GM21515 (cell line): ENCODE data around the gene HEATR5B.

Experiments
- ATAC-seq: cut with Tn5 transposase; IDR thresholded peaks from one replicate; pipeline ENCODE4 v1.9.1; 2021; ENCODE audit not compliant: unreplicated experiment

The HEATR5B gene

DNA sequence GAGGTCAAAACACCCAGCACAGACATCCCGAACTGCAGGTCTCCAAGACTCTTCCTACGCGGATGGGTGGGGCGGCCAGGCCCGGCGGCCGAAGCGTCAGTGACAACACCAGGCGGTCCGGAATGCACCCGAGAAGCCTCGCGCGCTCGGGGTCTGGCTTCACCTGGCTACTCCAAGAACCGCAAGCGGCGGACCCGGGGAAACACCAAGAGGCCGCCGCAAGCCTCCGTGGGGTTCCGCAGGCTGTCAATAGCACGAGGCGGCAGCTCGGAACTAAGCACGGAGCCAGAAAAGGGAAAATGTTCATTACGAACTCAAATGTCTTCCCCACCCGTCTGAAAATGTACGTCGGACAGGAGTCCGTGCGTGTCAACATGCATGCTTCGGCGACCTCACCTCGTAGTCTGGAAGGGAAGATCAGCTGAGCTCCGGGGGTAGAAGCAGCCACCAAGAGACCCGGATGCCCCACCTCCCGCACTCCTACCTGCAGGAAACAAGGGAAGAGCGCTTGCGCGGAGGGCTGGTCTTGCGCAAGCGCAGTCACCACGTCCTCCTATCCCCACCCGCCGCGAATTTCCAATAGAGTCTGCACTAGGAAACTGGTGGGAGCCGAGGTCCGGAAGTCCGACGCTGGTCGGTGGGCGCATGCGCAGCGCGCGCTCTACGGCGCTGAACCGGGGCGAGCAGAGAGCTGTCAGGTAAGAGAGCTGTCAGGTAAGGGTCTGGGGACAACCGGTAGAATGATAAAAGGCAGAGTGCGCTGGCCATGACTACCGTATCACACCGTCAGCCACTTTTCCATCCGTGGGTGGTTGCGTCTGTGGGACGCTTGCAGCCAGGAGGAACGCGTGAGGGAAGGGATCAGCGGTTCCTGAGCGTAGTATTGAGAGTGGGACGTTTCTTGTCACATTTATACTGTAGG lies at the start of gene HEATR5B, which contains the start of gene GPATCH11:
TSS of gene HEATR5B (minus strand) at position 500 of the 922 bp plus-strand sequence. CDS start 958 bp downstream, outside the sequence.
TSS of gene GPATCH11 (plus strand) at position 646 of the 922 bp plus-strand sequence. CDS start 3,864 bp downstream, outside the sequence.
- peak; percentile 75 for ATAC-seq

DNA sequence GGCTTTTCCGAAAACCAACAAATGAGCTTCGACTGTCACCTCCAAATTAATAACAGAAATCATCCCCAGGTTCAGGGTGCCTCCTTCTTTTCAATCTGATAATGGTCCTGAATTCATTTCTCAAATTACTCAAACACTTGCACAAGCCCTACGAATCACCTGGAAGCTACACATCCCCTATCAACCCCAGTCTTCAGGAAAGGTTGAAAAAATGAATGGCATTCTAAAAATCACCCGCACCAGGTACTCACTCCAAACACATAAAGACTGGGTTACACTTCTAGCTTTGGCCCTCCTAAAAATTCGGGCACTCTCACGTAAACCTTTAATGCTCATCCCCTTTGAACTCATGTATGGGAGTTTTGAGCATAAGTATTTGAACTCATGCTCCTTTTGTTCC lies 48.7 kb upstream of the HEATR5B start:
- ATAC-seq, result no peak

DNA sequence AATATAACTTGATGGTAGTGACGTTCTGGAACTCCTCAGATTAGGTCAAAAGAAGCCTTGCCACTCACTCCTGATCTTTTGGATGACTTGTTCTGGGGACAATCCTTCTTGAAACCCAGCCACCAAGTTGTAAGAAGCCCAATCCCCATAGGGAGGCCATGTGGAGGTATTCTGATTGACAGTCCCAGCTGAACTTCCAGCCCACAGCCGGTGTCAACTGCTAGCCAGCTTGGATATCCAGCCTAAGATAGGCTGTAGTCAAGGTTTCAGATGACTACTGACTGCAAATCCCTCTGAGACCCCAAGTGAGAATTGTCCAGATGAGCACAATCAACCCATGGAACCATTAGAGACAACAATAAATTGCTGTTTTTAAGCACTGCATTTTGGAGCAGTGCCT lies 41.2 kb upstream of the HEATR5B start:
- ATAC-seq, result no peak

DNA sequence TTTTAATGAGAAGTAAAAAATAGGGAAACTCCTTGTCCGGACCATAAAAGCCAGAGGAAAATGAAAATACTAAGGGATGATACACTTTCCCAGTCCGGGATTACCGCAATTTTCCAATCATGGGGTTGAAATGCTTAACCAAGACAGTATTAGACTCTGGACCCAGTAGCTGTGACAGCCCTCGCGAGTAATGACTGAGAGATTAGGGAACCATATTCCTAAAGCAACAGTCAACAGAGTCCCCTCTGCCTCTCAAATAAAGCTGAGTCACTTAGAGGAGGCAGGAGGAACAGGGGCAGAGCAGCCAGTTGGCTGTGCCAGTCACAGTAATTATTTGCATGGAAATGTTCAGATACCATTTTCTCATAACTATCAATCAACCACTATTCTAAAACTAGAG lies 35.0 kb upstream of the HEATR5B start:
- no peak for ATAC-seq

DNA sequence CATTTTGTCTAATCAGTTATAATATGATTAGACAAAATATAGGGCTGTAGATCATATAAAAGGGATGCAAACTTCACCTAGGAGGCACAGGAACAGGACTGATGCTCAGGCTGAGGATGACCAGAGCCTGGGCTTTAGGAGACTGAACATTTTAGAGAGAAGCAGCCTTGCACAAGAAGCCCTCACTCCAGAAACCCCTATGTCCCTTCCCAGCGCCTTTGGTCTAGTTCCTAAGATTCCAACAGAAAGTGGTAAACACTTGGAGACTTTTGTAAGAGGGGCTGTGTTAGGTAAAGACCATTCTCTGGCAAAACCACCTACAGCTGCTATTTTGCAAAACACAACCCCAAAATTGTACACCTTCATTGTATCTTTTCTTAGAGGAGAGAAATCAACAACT lies 33.4 kb upstream of the HEATR5B start:
- ATAC-seq, result no peak

DNA sequence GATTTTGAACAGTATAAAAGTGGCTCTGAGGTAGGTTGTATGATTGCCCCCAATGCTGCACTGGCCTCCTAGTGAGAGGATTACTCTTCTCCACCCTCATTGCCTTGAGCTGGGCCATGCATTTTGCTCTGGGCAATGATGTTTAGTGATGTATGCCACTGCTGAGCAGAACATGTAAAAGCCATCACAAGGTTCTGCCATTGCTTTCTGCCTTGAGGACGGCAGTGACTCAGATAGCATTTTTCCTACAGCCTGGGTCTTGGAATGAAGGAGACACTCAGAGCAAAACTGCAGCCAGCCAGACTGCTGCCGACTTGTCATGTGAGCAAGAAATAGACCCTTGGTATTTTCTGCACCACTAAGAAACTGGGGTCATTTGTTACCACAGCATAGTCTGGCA lies 27.8 kb upstream of the HEATR5B start:
- ATAC-seq, result no peak

DNA sequence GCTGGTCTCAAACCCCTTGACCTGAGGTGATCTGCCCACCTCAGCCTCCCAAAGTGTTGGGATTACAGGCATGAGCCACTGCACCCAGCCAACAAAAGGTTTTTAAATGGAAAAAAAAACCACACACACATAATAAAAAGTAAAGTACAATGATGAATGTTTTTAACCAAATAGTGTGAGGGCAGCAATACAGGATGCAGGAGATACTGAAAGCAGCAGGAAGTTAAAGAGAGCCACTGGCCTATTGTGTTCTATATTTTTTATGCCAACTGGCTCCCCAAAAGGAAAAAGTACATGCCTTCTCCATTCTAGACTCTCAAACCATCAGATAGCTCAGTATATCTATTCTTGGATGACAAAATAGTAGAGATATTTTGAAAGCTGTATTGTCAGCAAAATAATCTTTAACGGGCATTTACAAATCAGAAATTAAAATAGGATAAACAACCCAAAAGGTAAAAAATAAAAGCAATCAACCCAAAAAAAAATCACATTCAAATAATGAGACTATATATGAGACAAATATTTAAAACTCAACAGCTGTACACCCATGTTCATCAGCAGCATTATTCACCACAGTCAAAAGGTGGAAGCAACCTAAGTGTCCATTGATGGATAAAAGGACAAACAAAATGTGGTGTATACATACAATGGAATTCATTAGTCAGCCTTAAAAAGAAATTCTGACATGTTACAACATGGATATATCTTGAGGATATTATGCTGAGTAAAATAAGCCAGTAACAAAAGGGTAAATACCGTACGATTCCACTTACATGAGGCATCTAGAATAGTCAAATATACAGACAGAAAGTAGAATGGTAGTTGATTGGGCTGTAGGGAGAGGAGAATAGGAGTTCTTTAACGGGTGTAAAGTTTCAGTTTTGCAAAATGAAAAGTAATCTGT lies 26.4 kb upstream of the HEATR5B start:
- ATAC-seq, result no peak

DNA sequence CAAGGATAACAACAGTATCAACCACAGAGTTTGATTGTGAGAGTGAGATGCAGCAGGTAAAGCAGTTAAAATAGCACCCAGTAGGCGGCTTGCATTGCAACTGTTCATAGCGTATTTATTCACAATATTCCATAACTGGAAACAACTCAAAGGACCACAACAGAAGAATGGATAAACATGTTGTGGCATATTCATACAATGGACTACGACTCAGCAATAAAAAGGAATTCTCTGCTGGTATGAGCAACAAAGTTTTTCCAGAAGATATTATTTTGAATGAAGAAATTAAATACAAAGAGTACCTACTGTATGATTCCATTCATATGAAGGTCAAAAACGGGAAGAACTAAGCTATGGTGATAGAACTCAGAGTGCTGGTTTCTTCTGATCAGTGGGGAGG lies 25.4 kb upstream of the HEATR5B start:
- ATAC-seq, result no peak

DNA sequence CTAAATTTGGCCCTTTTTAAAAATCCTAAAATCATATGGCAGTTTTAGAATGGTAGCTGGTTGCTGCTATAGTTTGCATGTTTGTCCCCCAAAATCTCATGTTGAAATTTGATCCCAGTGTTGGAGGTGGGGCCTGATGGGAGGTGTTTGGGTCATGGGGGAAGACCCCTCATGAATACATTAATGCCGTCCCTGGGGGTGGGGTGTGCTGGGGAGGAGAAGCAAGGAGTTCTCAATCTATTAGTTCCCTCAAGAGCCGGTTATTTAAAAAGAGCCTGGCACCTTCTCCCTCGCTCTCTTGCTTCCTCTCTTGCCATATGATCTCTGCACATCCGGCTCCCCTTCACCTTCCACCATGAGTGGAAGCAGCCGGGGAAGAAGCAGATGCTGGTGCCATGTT lies 21.0 kb upstream of the HEATR5B start:
- no peak for ATAC-seq

DNA sequence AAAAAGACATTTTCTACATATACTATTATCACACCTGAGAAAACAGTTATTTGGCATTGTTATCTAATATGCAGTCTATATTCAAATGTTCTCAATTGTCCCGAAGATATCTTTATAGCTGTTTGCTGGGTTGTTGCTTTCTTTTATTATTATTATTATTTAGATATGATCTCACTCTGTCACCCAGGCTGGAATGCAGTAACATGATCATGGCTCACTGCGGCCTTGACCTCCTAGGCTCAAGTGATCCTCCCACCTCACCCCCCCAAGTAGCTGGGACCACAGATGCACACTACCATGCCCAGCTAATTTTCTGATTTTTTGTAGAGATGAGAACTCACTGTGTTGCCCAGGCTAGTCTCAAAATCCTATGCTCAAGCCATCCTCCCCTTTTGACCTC lies 20.0 kb upstream of the HEATR5B start:
- no peak for ATAC-seq

DNA sequence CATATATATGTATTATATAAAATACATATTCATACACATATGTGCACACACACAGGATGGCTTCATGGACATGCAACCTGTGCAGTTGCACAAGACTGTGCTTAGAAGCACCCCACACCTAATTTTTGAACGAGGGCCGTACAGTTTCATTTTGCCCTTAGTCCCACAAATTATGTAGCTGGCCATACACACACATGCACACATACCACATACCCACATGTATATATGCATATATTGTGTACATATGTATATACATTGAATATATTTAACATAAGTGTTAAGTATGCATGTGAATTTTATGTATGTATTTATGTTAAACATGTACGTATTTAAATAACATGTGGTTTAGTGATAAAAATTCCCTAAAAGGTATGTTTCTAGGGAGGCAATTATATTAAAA lies 18.4 kb upstream of the HEATR5B start:
- no peak for ATAC-seq

DNA sequence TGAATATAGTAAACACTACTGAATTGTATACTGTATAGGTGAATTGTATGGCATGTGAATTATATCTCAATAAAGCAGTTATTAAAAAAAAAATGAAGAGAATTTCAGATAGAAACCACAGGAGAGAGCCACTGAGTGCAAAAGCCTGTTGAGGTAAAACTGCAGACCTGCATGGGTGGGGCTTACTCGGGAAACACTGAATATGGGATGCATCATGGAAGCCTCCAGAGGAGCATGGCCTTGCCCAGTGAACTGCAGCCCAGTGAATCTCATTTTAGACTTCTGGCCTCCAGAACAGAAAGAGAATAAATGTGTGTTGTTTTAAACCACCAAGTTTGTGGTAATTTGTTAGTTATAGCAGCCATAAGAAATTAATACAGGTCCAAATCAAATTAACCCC lies 15.9 kb upstream of the HEATR5B start:
- no peak for ATAC-seq

DNA sequence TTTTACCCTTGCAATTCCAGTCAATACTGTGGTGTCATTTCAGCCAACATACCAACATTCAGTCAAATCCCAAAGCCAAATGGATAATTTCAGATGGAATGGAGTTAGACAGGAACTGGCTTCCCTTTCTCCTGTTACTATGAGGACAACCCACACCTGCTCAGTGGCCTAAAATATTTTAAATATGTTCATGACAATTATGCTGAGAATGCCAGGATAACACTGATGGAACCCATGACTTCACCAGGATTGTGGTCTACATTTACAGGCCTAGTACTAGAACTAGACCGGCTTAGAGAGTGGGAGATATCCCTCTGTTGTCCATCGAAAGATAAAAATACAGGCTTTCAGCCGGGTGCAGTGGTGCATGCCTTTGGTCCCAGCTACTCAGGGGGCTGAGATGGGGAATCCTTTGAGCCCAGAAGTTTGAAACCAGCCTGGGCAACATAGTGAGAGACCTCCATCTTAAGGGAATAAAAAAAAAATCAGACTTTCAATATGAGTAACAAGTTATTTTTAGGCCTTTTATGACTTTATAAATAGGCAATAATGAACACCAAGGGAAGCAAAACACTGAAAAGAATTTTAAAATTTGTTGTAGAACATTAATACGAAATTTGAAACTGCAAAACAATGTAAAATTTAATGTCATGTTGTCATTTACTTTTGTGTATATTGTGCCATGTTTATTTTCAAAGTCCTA lies 14.4 kb upstream of the HEATR5B start:
- ATAC-seq, result no peak

DNA sequence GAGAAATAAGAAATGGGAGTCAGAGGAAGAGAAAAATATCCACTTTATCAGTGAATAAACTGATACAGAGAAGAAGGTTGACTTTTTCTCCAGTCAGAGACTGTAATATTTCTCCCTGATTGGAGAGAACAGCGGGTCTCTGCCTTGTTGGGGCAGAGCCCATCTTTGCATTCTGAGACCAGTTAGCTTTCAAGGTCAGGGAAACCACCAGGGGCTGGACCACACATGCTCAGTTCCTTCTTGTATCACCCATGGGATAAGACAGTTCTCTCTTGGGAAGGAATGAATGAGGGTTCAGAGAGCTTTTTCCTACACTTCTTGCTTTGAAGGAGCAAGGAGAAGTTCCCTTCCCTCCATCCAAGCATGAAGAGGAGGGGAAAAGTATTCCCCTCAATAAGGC lies 12.4 kb upstream of the HEATR5B start:
- no peak for ATAC-seq

DNA sequence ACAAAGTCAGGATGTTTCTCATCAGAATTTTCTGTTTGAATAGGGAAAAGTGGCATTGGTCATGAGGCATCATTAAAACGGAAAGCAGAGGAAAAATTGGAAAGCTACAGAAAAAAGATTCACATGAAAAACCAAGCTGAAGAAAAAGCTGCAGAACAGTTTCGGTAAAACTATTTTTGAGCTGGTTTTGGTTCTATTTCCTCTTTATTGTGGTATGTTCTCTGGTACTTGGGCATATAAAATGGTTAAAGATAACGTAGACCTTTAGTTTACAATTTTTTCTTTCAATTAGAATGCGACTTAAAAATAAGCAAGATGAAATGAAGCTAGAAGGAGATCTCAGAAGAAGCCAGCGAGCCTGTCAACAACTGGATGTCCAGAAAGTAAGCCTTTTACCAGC lies 7.7 kb upstream of the HEATR5B start:
- ATAC-seq, result peak; percentile 40

DNA sequence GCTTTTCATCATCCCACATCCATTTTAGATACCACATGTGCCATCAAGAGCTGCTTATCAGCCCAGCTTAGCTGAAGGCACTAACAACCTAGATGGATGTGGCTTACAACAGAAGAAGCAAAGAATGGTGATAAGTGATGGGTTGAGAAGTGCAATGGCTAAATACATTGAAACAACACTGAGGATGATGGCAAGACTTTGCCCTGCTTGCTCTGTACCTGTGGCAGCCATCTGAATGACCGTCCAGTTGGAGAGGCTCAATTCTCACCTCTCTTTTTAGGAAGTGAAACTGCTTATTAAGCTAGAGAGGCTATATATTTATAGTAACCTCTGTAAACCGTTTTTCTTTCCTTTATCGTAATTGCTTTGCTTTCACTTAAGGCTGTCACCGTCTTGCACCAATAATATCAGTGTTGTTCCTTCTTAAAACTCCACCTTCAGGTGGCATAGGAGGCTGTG lies 5.9 kb upstream of the HEATR5B start:
- ATAC-seq, result peak; percentile 85

DNA sequence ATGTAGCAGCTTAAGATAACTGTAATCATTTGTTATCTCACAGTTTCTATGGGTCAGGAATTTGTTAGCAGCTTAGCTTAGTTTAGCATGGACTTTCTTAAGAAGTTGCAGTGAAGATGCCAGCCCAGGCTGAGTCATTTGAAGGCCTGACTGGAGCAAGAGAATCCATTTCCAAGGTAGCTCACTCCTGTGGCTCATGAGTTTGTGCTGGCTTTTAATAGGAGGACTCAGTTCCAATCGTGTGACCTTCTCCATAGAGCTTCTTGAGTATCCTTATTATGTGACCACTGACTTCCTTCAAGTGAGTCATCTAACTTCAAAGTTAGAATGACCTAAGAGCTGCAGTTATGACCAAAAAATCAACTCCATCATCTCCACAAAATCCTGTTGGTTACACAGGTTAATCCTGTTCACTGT lies 1.6 kb upstream of the HEATR5B start:
- no peak for ATAC-seq

DNA sequence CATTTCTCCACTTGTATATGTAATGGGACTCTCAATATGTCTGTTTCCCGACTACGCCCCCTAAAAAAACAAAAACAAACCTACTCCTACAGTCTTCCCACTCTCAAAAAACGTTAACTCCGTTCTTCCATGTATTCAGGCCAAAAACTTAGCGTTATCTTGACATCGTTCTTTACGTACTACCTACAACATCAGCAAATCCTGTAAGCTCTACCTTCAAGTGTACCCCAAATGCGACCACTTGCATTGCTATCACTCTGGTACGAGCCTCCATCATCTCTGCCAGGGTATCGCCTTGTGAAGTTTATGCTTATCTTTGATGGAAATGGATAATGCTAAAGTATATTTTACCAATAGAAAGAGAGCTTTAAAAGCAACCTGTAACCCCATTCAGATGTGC lies 625 bp upstream of the HEATR5B start:
- no peak for ATAC-seq

DNA sequence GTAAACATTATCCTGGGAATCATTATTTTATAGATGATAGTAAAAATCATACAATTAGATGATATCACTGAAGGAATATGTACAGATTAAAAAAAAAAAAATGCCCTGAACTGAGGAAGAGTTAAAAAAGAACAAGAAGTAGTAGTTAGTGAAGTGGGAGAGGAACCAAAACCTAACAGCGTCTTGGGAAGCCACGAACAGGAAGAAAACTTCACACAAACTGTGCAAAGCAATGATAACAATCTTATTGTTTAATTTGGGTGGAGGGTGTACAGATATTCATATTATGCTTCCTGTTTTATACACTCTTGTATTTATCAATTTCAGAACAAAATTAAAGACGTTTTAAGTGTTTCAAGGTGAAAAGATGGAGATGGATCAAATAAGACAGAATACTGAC lies 3.5 kb downstream of the HEATR5B start:
- no peak for ATAC-seq

DNA sequence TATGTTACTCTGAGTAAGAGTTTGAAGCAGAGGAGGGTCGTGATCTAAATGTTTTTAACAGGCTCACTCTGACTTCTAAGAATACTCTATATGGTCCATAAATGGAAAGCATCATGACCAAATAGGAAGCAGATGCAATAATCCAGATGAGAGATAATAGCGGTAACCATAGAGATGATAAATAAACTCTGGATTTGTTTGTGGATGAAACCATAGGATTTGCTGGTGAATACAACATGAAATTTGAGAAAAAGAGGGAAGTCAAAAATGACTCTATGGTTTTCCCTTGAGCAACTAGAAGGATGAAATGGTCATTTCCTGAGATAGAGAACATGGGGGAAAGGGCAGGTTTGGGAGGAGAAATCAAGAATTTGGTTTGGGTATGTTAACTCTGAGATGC lies 3.9 kb downstream of the HEATR5B start:
- ATAC-seq, result no peak

DNA sequence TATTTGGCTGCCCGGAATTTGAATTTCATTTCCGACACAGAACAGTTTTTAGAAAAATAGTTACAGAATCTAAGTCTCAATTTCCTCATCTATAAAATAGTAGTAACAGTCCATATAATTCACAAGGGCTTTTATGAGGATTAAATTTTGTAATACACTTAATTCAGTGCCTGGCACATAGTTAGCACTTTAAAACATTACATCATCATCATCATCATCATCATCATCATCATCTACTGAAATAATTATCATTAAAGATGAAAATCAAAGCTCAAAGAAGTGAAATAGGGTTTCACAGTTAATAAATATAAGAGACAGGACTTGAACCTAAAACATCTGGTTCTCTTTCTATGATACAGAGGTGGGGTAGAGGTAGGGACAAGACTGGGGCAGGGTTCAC lies 13.2 kb downstream of the HEATR5B start:
- no peak for ATAC-seq
